GM18861 (cell line): ENCODE measurements around the gene FGF7.
"Not testable (repeated sequence)": the region's sequence is repeated elsewhere in the genome, so short reads cannot be mapped to it uniquely, and the experiment has no call there.

Source experiments
- ATAC-seq: cut with Tn5 transposase; IDR thresholded peaks from one replicate; pipeline ENCODE4 v1.9.1; 2021; ENCODE audit not compliant: unreplicated experiment

FGF7 gene

GRCh38 chr15:49438962-49439631 lies 16.1 kb downstream of the FGF7 start:
- ATAC-seq: peak; percentile 69

- no peak for ATAC-seq
Observed at GRCh38 chr15:49439678-49440395, 16.8 kb downstream of the FGF7 start.

- ATAC-seq: no peak
Observed at GRCh38 chr15:49441356-49441755, 18.3 kb downstream of the FGF7 start.

GRCh38 chr15:49441816-49442215 lies 18.8 kb downstream of the FGF7 start:
- no peak for ATAC-seq

GRCh38 chr15:49452595-49452994 lies 29.6 kb downstream of the FGF7 start:
- ATAC-seq: no peak

- no peak for ATAC-seq
Observed at GRCh38 chr15:49456166-49456565, 33.1 kb downstream of the FGF7 start.

- no peak for ATAC-seq
Observed at GRCh38 chr15:49458145-49458544, 35.1 kb downstream of the FGF7 start.

- no peak for ATAC-seq
Observed at GRCh38 chr15:49460411-49460941, 37.4 kb downstream of the FGF7 start.

- ATAC-seq: no peak
Observed at GRCh38 chr15:49462232-49462844, 39.3 kb downstream of the FGF7 start.

- no peak for ATAC-seq
Observed at GRCh38 chr15:49464522-49464921, 41.5 kb downstream of the FGF7 start.

- no peak for ATAC-seq
Observed at GRCh38 chr15:49466119-49466518, 43.1 kb downstream of the FGF7 start.

GRCh38 chr15:49467746-49468480 lies 44.9 kb downstream of the FGF7 start:
- ATAC-seq: no peak

GRCh38 chr15:49468481-49468839 lies 45.4 kb downstream of the FGF7 start:
- ATAC-seq: no peak

GRCh38 chr15:49471248-49471647 lies 48.2 kb downstream of the FGF7 start:
- not testable (repeated sequence) for ATAC-seq

GRCh38 chr15:49471733-49472132 lies 48.7 kb downstream of the FGF7 start:
- no peak for ATAC-seq

GRCh38 chr15:49472338-49472737 lies 49.3 kb downstream of the FGF7 start:
- no peak for ATAC-seq

- no peak for ATAC-seq
Observed at GRCh38 chr15:49473031-49473430, 50.0 kb downstream of the FGF7 start.

- not testable (repeated sequence) for ATAC-seq
Observed at GRCh38 chr15:49478021-49478420, 55.0 kb downstream of the FGF7 start.

GRCh38 chr15:49478982-49479381 lies 55.9 kb downstream of the FGF7 start:
- ATAC-seq: not testable (repeated sequence)

- not testable (repeated sequence) for ATAC-seq
Observed at GRCh38 chr15:49485401-49485800, 62.4 kb downstream of the FGF7 start.

- no peak for ATAC-seq
Observed at GRCh38 chr15:49490966-49491365, 67.9 kb downstream of the FGF7 start.
